Kidney (tissue), 14 donors: ENCODE data around the gene ZMYND15. TPM values are rescaled to one million over a fixed set of nuclear protein-coding genes. Genes with fewer than 3 reads are reported as not detected.

Source experiments
- DNase-seq, 5 donors: peaks; one replicate each; pipeline ENCODE4 v3.0.0-alpha.2; 2013 to 2020
- FAIRE-seq: peaks from 2 replicates; lab custom pipeline; 2012; peaks lifted over from hg19 to GRCh38; lab: Jason Lieb, UNC
- H3K27ac ChIP-seq, 2 donors: one replicate each; pipeline ENCODE4 v1.7.0; 2013; ENCODE audit warnings: low read depth in 2 of 2, low read length in 2 of 2, inconsistent platforms in 1 of 2
- H3K27me3 ChIP-seq: one replicate; pipeline ENCODE4 v1.7.1; 2013; ENCODE audit warnings: low read length, inconsistent platforms; ENCODE audit not compliant: control insufficient read depth, insufficient read depth
- H3K36me3 ChIP-seq, 3 donors: one replicate each; pipeline versions ENCODE4 v1.7.0 to v1.7.1; 2013; ENCODE audit warnings: low read length in 3 of 3, control low read depth in 1 of 3, inconsistent platforms in 1 of 3; ENCODE audit not compliant: insufficient read depth in 3 of 3, control insufficient read depth in 2 of 3
- H3K4me1 ChIP-seq, 3 donors: one replicate each; pipeline versions ENCODE4 v1.7.0 to v1.7.1; 2013; ENCODE audit warnings: low read length in 3 of 3, inconsistent platforms in 1 of 3, low read depth in 1 of 3; ENCODE audit not compliant: control insufficient read depth in 2 of 3, insufficient read depth in 2 of 3
- H3K4me3 ChIP-seq, 3 donors: one replicate each; pipeline versions ENCODE4 v1.7.0 to v1.8.1; 2013; ENCODE audit warnings: low read length in 3 of 3, control low read depth in 1 of 3, inconsistent platforms in 1 of 3
- H3K9ac ChIP-seq, 3 donors: one replicate each; pipeline versions ENCODE4 v1.7.0 to v1.7.1; 2013; ENCODE audit warnings: low read length in 3 of 3, control low read depth in 1 of 3, inconsistent platforms in 1 of 3
- H3K9me3 ChIP-seq, 3 donors: one replicate each; pipeline versions ENCODE4 v1.7.0 to v1.7.1; 2013; ENCODE audit warnings: low read length in 3 of 3, control low read depth in 1 of 3, inconsistent platforms in 1 of 3; ENCODE audit not compliant: control insufficient read depth in 2 of 3, insufficient read depth in 1 of 3
- intact Hi-C: fragments of 100-400 bp; cut with DNase I; formaldehyde crosslinking; loops from one replicate; pipeline ENCODE4 v1.11.1; 2022
- polyA plus RNA-seq: library from polyadenylated mRNA; stranded (reverse); fragments of 350-450 nt; fragmentation: Illumina TruSeq; extraction: RNeasy Lipid Tissue Mini Kit (QIAGEN cat#74804); gene quantifications from one replicate; pipeline ENCODE4 v1.2.3, GENCODE V29; 2014; ENCODE audit warnings: low read depth, low replicate concordance; ENCODE audit not compliant: insufficient read depth
- total RNA-seq: library from RNA; stranded (reverse); fragmentation: NEBNext Ultra II Directional; extraction: Animal tissue kit (Norgen Biotek cat#: 25700); gene quantifications from one replicate; pipeline ENCODE4 v1.2.1, GENCODE V29; 2021
- TF ChIP-seq, protein P1 (sequence below): IDR thresholded peaks from 3 replicates; pipeline ENCODE4 v1.5.1; 2012; ENCODE audit warnings: mild to moderate bottlenecking, moderate library complexity, borderline replicate concordance; ENCODE audit not compliant: insufficient read depth; ENCODE audit errors: extremely low read depth
- donor health status: control.
- donor health status: control.
- donor health status: control.
- donor health status: control.
- donor health status: control.
- donor health status: DM: yes; HTN: yes; CAD: no.
- donor health status: Normal renal cell carcinoma (clear cell type).

ZMYND15 gene
- total and polyA plus RNA-seq, 2 donors from 2014 or later, result 1.3 to 5.1 TPM

- Histone ChIP-seq H3K4me1 (peaks cover 0 to 4% (median 0%) of the 10 kb centered on the region in 3 donors), H3K27me3 (no peaks in the 10 kb centered on the region), H3K36me3 (no peaks in the 10 kb centered on the region), H3K9me3 (no peaks in the 10 kb centered on the region), H3K4me3 (no peak overlapping the region), H3K9ac (no peak overlapping the region), H3K27ac (no peak overlapping the region)
- FAIRE-seq (no peak), DNase-seq (peak in 1 of 5 donors; percentile 4)
- TF ChIP-seq, protein P1, sequence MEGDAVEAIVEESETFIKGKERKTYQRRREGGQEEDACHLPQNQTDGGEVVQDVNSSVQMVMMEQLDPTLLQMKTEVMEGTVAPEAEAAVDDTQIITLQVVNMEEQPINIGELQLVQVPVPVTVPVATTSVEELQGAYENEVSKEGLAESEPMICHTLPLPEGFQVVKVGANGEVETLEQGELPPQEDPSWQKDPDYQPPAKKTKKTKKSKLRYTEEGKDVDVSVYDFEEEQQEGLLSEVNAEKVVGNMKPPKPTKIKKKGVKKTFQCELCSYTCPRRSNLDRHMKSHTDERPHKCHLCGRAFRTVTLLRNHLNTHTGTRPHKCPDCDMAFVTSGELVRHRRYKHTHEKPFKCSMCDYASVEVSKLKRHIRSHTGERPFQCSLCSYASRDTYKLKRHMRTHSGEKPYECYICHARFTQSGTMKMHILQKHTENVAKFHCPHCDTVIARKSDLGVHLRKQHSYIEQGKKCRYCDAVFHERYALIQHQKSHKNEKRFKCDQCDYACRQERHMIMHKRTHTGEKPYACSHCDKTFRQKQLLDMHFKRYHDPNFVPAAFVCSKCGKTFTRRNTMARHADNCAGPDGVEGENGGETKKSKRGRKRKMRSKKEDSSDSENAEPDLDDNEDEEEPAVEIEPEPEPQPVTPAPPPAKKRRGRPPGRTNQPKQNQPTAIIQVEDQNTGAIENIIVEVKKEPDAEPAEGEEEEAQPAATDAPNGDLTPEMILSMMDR, result no peak
- intact Hi-C loops, result no loop called here
Observed at GRCh38 chr17:4750606-4751005, 11.0 kb downstream of the ZMYND15 start.

- no peaks in the 10 kb centered on the region for H3K27me3 ChIP-seq
- peaks cover 0 to 4% (median 0%) of the 10 kb centered on the region in 3 donors for H3K4me1 ChIP-seq
- FAIRE-seq (no peak), DNase-seq (no peak)
- H3K27ac ChIP-seq, result no peak overlapping the region
- H3K9me3 ChIP-seq, result no peaks in the 10 kb centered on the region
- no peaks in the 10 kb centered on the region for H3K36me3 ChIP-seq
- H3K4me3 ChIP-seq, result no peak overlapping the region
- no peak overlapping the region for H3K9ac ChIP-seq
- TF ChIP-seq, protein P1, result no peak
- intact Hi-C loops, result no loop called here
Observed at GRCh38 chr17:4751932-4752331, 12.3 kb downstream of the ZMYND15 start.

GRCh38 chr17:4753392-4753791 lies 13.8 kb downstream of the ZMYND15 start:
- intact Hi-C loops, result no loop called here
- no peaks in the 10 kb centered on the region for H3K36me3 ChIP-seq
- FAIRE-seq (no peak), DNase-seq (no peak)
- H3K27ac ChIP-seq, result no peak overlapping the region
- no peaks in the 10 kb centered on the region for H3K9me3 ChIP-seq
- H3K4me1 ChIP-seq, result peaks cover 0 to 3% (median 0%) of the 10 kb centered on the region in 3 donors
- TF ChIP-seq, protein P1, result no peak
- H3K27me3 ChIP-seq, result no peaks in the 10 kb centered on the region
- H3K4me3 ChIP-seq, result no peak overlapping the region
- no peak overlapping the region for H3K9ac ChIP-seq

- Histone ChIP-seq H3K9ac (no peak overlapping the region), H3K9me3 (no peaks in the 10 kb centered on the region), H3K36me3 (no peaks in the 10 kb centered on the region), H3K4me3 (no peak overlapping the region), H3K4me1 (no peaks in the 10 kb centered on the region), H3K27ac (no peak overlapping the region), H3K27me3 (no peaks in the 10 kb centered on the region)
- no peak for FAIRE-seq
- intact Hi-C loops, result no loop called here
- TF ChIP-seq, protein P1, result no peak
- peak in 1 of 5 donors; percentile 4 for DNase-seq
Observed at GRCh38 chr17:4759776-4760236, 20.2 kb downstream of the ZMYND15 start.
